GM23338 (cell line): ENCODE results near the gene CCND1. TPM values are rescaled to one million over a fixed set of nuclear protein-coding genes. Genes with fewer than 3 reads are reported as not detected.

Experiments
- ATAC-seq: fragments of 200-7000 bp; cut with Tn5 transposase; 3 replicates; pipeline ENCODE4 v1.9.1; 2020
- DNase-seq: peaks from one replicate; pipeline ENCODE4 v3.0.0-alpha.2; 2015; ENCODE audit warnings: low spot score
- H2AFZ ChIP-seq: fragments of 200-600 bp; sonication (generic); 2 replicates; pipeline ENCODE4 v1.8.0; 2016; ENCODE audit warnings: antibody characterized with exemption, mild to moderate bottlenecking, moderate library complexity
- H3F3A ChIP-seq: fragments of 200-600 bp; sonication (generic); replicated peaks from 2 replicates; pipeline ENCODE4 v1.8.0; 2017; ENCODE audit warnings: antibody characterized with exemption, mixed run types, low read depth
- H3K27ac ChIP-seq: fragments of 200-600 bp; sonication (generic); 2 replicates; pipeline ENCODE4 v1.6.1; 2016; ENCODE audit warnings: low read depth
- H3K27me3 ChIP-seq: fragments of 200-600 bp; sonication (generic); 2 replicates; pipeline ENCODE4 v1.8.0; 2016; ENCODE audit warnings: mild to moderate bottlenecking, mixed run types, moderate library complexity; ENCODE audit not compliant: insufficient read depth
- H3K36me3 ChIP-seq: fragments of 200-600 bp; sonication (generic); 2 replicates; pipeline ENCODE4 v1.8.0; 2016; ENCODE audit warnings: mild to moderate bottlenecking; ENCODE audit not compliant: insufficient read depth
- H3K4me1 ChIP-seq: fragments of 200-600 bp; sonication (generic); 2 replicates; pipeline ENCODE4 v1.8.0; 2016; ENCODE audit warnings: mild to moderate bottlenecking, moderate library complexity; ENCODE audit not compliant: insufficient read depth
- H3K4me2 ChIP-seq: fragments of 200-600 bp; sonication (generic); 2 replicates; pipeline ENCODE4 v1.7.1; 2017; ENCODE audit warnings: mixed run types
- H3K4me3 ChIP-seq: fragments of 200-600 bp; sonication (generic); 2 replicates; pipeline ENCODE4 v1.6.1; 2016; ENCODE audit warnings: mixed run types
- H3K79me2 ChIP-seq: fragments of 200-600 bp; sonication (generic); replicated peaks from 2 replicates; pipeline ENCODE4 v1.8.0; 2017; ENCODE audit warnings: mild to moderate bottlenecking; ENCODE audit not compliant: insufficient read depth
- H3K9me2 ChIP-seq: fragments of 200-600 bp; sonication (generic); 2 replicates; pipeline ENCODE4 v1.8.0; 2017; ENCODE audit not compliant: insufficient read depth
- H4K20me1 ChIP-seq: fragments of 200-600 bp; sonication (generic); replicated peaks from 2 replicates; pipeline ENCODE4 v1.8.0; 2017; ENCODE audit warnings: mild to moderate bottlenecking; ENCODE audit not compliant: insufficient read depth
- H3K27ac Mint-ChIP-seq: 2 replicates; pipeline ENCODE4 v1.8.0; 2020; ENCODE audit warnings: inconsistent platforms, mild to moderate bottlenecking, moderate library complexity, mixed read lengths
- H3K27me3 Mint-ChIP-seq: 3 replicates; pipeline ENCODE4 v1.8.0; 2022; ENCODE audit warnings: low read depth, mild to moderate bottlenecking, moderate library complexity, mixed read lengths, inconsistent platforms; ENCODE audit not compliant: insufficient read depth, poor library complexity
- H3K36me3 Mint-ChIP-seq: 3 replicates; pipeline ENCODE4 v1.8.0; 2021; ENCODE audit warnings: low read depth, mild to moderate bottlenecking, inconsistent platforms, moderate library complexity, mixed read lengths
- H3K4me1 Mint-ChIP-seq: 3 replicates; pipeline ENCODE4 v1.8.0; 2020; ENCODE audit warnings: mild to moderate bottlenecking, inconsistent platforms, mixed read lengths
- H3K4me3 Mint-ChIP-seq: 3 replicates; pipeline ENCODE4 v1.8.0; 2021; ENCODE audit warnings: moderate library complexity, mild to moderate bottlenecking, inconsistent platforms, mixed read lengths
- H3K9me3 Mint-ChIP-seq: 3 replicates; pipeline ENCODE4 v1.8.0; 2020; ENCODE audit warnings: moderate library complexity, mild to moderate bottlenecking, inconsistent platforms, mixed read lengths
- CREB1 ChIP-seq: fragments of 250-450 bp; sonication (Bioruptor Pico); IDR thresholded peaks from 2 replicates; pipeline ENCODE4 v1.5.0; 2020; ENCODE audit warnings: low read depth, mild to moderate bottlenecking, moderate library complexity
- EZH2 ChIP-seq: fragments of 200-600 bp; sonication (generic); IDR thresholded peaks from one replicate; pipeline ENCODE4 v1.8.0; 2017; ENCODE audit warnings: antibody characterized with exemption, mild to moderate bottlenecking, low read depth; ENCODE audit not compliant: unreplicated experiment
- EZH2phosphoT487 ChIP-seq: fragments of 200-600 bp; sonication (generic); IDR thresholded peaks from one replicate; pipeline ENCODE4 v1.8.1; 2018; ENCODE audit warnings: antibody characterized with exemption; ENCODE audit not compliant: unreplicated experiment
- JUNB ChIP-seq: IDR thresholded peaks from one replicate; pipeline ENCODE4 v1.6.1; 2016; ENCODE audit warnings: antibody characterized with exemption; ENCODE audit not compliant: unreplicated experiment
- NANOG ChIP-seq: IDR thresholded peaks from 2 replicates; pipeline ENCODE4 v1.6.1; 2016; ENCODE audit warnings: antibody characterized with exemption, borderline replicate concordance
- POLR2AphosphoS5 ChIP-seq: IDR thresholded peaks from 2 replicates; pipeline ENCODE4 v1.6.1; 2016; ENCODE audit warnings: antibody characterized with exemption, low read depth
- STAT1 ChIP-seq: IDR thresholded peaks from one replicate; pipeline ENCODE4 v1.6.1; 2016; ENCODE audit warnings: antibody characterized with exemption; ENCODE audit not compliant: unreplicated experiment
- ZNF114 ChIP-seq: fragments of 250-450 bp; sonication (Bioruptor Pico); IDR thresholded peaks from 2 replicates; pipeline ENCODE4 v1.5.0; 2020; ENCODE audit warnings: mild to moderate bottlenecking, moderate library complexity
- ZNF331 ChIP-seq: fragments of 250-450 bp; sonication (Bioruptor Pico); IDR thresholded peaks from 2 replicates; pipeline ENCODE4 v1.5.0; 2020; ENCODE audit warnings: low read depth, mild to moderate bottlenecking, moderate library complexity
- polyA plus RNA-seq: library from polyadenylated mRNA; unstranded; fragments of >200 nt; fragmentation: Nextera tagmentation; extraction: Ambion mirVana; gene quantifications from 2 replicates; pipeline ENCODE4 v1.2.1, GENCODE V29; 2016
- total RNA-seq: library from RNA; depleted of rRNA; stranded (reverse); fragments of >200 nt; shearing (Covaris generic); gene quantifications from 2 replicates; pipeline ENCODE4 v1.2.3, GENCODE V29; 2014
- TF ChIP-seq, protein P1 (sequence below), 2 experiments: fragments of 200-600 bp in 1 of 2; sonication (generic) in 1 of 2; conservative IDR thresholded peaks; 2 replicates each; pipeline versions ENCODE4 v1.5.1 to v1.6.1; 2016 to 2017; ENCODE audit warnings: antibody characterized with exemption in 2 of 2, low read depth in 2 of 2, mild to moderate bottlenecking in 2 of 2, moderate library complexity in 1 of 2
- TF ChIP-seq, protein P2 (sequence below): fragments of 250-450 bp; sonication (Bioruptor Pico); IDR thresholded peaks from 2 replicates; pipeline ENCODE4 v1.5.0; 2020; ENCODE audit warnings: mild to moderate bottlenecking, moderate library complexity
- TF ChIP-seq, protein P3 (sequence below): IDR thresholded peaks from one replicate; pipeline ENCODE4 v1.6.1; 2018; ENCODE audit warnings: antibody characterized with exemption; ENCODE audit not compliant: unreplicated experiment
- TF ChIP-seq, protein P4 (sequence below): IDR thresholded peaks from 2 replicates; pipeline ENCODE4 v1.6.1; 2016; ENCODE audit warnings: antibody characterized with exemption

Gene CCND1
- total and polyA plus RNA-seq, 2 experiments from 2014 or later = 109 to 183 TPM

DNA sequence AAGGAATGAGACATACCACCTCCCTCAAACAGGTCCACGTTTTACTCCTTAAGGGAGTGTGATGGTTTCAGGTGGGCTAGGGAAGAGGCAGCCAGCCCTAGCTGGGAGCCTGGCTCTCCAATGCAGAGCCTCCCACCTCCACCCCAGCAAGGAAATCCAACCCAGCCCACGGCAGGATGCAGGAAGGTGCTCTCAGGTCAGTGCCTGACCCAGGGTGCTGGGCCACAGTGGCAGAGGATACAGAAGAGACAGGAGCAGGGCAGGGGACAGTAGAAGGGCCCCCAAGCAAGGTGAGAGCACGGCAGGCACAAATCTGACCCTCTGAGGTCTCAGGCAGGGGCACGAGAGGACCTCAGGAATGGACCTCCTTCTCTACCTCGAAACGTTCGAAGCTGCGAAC is 26.9 kb upstream of the CCND1 start:
- Histone ChIP-seq H2AFZ (peak overlapping the region; percentile 93; the same call in 1 of the 2 replicates), H3K4me1 (peaks cover 8% of the 10 kb centered on the region), H3K9me2 (no peaks in the 10 kb centered on the region), H3K4me2 (no peak overlapping the region), H3K27me3 (no peaks in the 10 kb centered on the region), H3F3A (no peaks in the 10 kb centered on the region), H3K27ac (no peak overlapping the region), H3K4me3 (no peak overlapping the region), H3K79me2 (no peaks in the 10 kb centered on the region), H4K20me1 (no peaks in the 10 kb centered on the region), H3K36me3 (no peaks in the 10 kb centered on the region)
- no peak overlapping the region for H3K4me3 Mint-ChIP-seq
- H3K27ac Mint-ChIP-seq = no peak overlapping the region
- DNase-seq (no peak), ATAC-seq (no peak)
- H3K9me3 Mint-ChIP-seq = peaks cover 11% of the 10 kb centered on the region; the same call in 2 of the 3 replicates
- H3K36me3 Mint-ChIP-seq = peaks cover 6% of the 10 kb centered on the region; the same call in 2 of the 3 replicates
- TF ChIP-seq, protein P1, sequence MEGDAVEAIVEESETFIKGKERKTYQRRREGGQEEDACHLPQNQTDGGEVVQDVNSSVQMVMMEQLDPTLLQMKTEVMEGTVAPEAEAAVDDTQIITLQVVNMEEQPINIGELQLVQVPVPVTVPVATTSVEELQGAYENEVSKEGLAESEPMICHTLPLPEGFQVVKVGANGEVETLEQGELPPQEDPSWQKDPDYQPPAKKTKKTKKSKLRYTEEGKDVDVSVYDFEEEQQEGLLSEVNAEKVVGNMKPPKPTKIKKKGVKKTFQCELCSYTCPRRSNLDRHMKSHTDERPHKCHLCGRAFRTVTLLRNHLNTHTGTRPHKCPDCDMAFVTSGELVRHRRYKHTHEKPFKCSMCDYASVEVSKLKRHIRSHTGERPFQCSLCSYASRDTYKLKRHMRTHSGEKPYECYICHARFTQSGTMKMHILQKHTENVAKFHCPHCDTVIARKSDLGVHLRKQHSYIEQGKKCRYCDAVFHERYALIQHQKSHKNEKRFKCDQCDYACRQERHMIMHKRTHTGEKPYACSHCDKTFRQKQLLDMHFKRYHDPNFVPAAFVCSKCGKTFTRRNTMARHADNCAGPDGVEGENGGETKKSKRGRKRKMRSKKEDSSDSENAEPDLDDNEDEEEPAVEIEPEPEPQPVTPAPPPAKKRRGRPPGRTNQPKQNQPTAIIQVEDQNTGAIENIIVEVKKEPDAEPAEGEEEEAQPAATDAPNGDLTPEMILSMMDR (conservative IDR thresholded peaks at IDR 0.05; ENCODE audit: low read depth in 2 of 2) = no peak
- TF ChIP-seq, protein P2, sequence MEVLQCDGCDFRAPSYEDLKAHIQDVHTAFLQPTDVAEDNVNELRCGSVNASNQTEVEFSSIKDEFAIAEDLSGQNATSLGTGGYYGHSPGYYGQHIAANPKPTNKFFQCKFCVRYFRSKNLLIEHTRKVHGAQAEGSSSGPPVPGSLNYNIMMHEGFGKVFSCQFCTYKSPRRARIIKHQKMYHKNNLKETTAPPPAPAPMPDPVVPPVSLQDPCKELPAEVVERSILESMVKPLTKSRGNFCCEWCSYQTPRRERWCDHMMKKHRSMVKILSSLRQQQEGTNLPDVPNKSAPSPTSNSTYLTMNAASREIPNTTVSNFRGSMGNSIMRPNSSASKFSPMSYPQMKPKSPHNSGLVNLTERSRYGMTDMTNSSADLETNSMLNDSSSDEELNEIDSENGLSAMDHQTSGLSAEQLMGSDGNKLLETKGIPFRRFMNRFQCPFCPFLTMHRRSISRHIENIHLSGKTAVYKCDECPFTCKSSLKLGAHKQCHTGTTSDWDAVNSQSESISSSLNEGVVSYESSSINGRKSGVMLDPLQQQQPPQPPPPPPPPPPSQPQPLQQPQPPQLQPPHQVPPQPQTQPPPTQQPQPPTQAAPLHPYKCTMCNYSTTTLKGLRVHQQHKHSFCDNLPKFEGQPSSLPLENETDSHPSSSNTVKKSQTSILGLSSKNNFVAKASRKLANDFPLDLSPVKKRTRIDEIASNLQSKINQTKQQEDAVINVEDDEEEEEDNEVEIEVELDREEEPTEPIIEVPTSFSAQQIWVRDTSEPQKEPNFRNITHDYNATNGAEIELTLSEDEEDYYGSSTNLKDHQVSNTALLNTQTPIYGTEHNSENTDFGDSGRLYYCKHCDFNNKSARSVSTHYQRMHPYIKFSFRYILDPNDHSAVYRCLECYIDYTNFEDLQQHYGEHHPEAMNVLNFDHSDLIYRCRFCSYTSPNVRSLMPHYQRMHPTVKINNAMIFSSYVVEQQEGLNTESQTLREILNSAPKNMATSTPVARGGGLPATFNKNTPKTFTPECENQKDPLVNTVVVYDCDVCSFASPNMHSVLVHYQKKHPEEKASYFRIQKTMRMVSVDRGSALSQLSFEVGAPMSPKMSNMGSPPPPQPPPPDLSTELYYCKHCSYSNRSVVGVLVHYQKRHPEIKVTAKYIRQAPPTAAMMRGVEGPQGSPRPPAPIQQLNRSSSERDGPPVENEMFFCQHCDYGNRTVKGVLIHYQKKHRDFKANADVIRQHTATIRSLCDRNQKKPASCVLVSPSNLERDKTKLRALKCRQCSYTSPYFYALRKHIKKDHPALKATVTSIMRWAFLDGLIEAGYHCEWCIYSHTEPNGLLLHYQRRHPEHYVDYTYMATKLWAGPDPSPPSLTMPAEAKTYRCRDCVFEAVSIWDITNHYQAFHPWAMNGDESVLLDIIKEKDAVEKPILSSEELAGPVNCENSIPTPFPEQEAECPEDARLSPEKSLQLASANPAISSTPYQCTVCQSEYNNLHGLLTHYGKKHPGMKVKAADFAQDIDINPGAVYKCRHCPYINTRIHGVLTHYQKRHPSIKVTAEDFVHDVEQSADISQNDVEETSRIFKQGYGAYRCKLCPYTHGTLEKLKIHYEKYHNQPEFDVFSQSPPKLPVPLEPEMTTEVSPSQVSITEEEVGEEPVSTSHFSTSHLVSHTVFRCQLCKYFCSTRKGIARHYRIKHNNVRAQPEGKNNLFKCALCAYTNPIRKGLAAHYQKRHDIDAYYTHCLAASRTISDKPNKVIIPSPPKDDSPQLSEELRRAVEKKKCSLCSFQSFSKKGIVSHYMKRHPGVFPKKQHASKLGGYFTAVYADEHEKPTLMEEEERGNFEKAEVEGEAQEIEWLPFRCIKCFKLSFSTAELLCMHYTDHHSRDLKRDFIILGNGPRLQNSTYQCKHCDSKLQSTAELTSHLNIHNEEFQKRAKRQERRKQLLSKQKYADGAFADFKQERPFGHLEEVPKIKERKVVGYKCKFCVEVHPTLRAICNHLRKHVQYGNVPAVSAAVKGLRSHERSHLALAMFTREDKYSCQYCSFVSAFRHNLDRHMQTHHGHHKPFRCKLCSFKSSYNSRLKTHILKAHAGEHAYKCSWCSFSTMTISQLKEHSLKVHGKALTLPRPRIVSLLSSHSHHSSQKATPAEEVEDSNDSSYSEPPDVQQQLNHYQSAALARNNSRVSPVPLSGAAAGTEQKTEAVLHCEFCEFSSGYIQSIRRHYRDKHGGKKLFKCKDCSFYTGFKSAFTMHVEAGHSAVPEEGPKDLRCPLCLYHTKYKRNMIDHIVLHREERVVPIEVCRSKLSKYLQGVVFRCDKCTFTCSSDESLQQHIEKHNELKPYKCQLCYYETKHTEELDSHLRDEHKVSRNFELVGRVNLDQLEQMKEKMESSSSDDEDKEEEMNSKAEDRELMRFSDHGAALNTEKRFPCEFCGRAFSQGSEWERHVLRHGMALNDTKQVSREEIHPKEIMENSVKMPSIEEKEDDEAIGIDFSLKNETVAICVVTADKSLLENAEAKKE (CRISPR knock-in tag) = no peak
- TF ChIP-seq, protein P3, sequence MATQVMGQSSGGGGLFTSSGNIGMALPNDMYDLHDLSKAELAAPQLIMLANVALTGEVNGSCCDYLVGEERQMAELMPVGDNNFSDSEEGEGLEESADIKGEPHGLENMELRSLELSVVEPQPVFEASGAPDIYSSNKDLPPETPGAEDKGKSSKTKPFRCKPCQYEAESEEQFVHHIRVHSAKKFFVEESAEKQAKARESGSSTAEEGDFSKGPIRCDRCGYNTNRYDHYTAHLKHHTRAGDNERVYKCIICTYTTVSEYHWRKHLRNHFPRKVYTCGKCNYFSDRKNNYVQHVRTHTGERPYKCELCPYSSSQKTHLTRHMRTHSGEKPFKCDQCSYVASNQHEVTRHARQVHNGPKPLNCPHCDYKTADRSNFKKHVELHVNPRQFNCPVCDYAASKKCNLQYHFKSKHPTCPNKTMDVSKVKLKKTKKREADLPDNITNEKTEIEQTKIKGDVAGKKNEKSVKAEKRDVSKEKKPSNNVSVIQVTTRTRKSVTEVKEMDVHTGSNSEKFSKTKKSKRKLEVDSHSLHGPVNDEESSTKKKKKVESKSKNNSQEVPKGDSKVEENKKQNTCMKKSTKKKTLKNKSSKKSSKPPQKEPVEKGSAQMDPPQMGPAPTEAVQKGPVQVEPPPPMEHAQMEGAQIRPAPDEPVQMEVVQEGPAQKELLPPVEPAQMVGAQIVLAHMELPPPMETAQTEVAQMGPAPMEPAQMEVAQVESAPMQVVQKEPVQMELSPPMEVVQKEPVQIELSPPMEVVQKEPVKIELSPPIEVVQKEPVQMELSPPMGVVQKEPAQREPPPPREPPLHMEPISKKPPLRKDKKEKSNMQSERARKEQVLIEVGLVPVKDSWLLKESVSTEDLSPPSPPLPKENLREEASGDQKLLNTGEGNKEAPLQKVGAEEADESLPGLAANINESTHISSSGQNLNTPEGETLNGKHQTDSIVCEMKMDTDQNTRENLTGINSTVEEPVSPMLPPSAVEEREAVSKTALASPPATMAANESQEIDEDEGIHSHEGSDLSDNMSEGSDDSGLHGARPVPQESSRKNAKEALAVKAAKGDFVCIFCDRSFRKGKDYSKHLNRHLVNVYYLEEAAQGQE = no peak
- TF ChIP-seq ZNF114 (no peak), STAT1 (no peak), CREB1 (CRISPR knock-in tag) (no peak), ZNF331 (CRISPR knock-in tag) (no peak), EZH2 (no peak), NANOG (no peak), EZH2phosphoT487 (no peak), JUNB (no peak), POLR2AphosphoS5 (no peak)
- TF ChIP-seq, protein P4, sequence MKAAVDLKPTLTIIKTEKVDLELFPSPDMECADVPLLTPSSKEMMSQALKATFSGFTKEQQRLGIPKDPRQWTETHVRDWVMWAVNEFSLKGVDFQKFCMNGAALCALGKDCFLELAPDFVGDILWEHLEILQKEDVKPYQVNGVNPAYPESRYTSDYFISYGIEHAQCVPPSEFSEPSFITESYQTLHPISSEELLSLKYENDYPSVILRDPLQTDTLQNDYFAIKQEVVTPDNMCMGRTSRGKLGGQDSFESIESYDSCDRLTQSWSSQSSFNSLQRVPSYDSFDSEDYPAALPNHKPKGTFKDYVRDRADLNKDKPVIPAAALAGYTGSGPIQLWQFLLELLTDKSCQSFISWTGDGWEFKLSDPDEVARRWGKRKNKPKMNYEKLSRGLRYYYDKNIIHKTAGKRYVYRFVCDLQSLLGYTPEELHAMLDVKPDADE = no peak
- peaks cover 19% of the 10 kb centered on the region for H3K4me1 Mint-ChIP-seq
- H3K27me3 Mint-ChIP-seq = peaks cover 1% of the 10 kb centered on the region
